GM12878 (cell line): ENCODE measurements around the gene GPR68.

Source experiments
- ATF7 ChIP-seq: fragments of 450-650 bp; IDR thresholded peaks from 2 replicates; pipeline ENCODE4 v1.6.1; 2016; ENCODE audit warnings: low read depth, mild to moderate bottlenecking
- CHD2 ChIP-seq: IDR thresholded peaks from 2 replicates; pipeline ENCODE4 v1.6.1; 2011; ENCODE audit warnings: low read depth, low read length, improper control_type of control experiment, borderline replicate concordance
- CTCF ChIP-seq, 3 experiments: IDR thresholded peaks in 2 of 3; conservative IDR thresholded peaks in 1 of 3; 2 replicates each; pipeline ENCODE4 v1.5.1; 2011; ENCODE audit warnings: low read depth in 3 of 3, low read length in 3 of 3, mild to moderate bottlenecking in 3 of 3, control low read depth in 2 of 3, moderate library complexity in 2 of 3, inconsistent platforms in 1 of 3, mixed read lengths in 1 of 3; ENCODE audit not compliant: control insufficient read depth in 2 of 3, insufficient read depth in 1 of 3; ENCODE audit errors: extremely low read depth in 1 of 3
- GABPA ChIP-seq: IDR thresholded peaks from 2 replicates; pipeline ENCODE4 v1.6.1; 2014; ENCODE audit warnings: antibody characterized with exemption, low read depth, mild to moderate bottlenecking, inconsistent platforms
- MAX ChIP-seq: IDR thresholded peaks from 2 replicates; pipeline ENCODE4 v1.6.1; 2012; ENCODE audit warnings: low read depth, low read length, improper control_type of control experiment
- NR2C2 ChIP-seq: IDR thresholded peaks from 2 replicates; pipeline ENCODE4 v1.6.1; 2011; ENCODE audit warnings: borderline replicate concordance, low read depth; ENCODE audit not compliant: control insufficient read depth, insufficient read length
- PKNOX1 ChIP-seq: fragments of 450-650 bp; IDR thresholded peaks from 2 replicates; pipeline ENCODE4 v1.6.1; 2016; ENCODE audit warnings: mild to moderate bottlenecking
- POLR2AphosphoS5 ChIP-seq: IDR thresholded peaks from 2 replicates; pipeline ENCODE4 v1.6.1; 2011; ENCODE audit warnings: mild to moderate bottlenecking, low read length, inconsistent platforms
- SP1 ChIP-seq: IDR thresholded peaks from one replicate; pipeline ENCODE4 v1.6.1; 2011; ENCODE audit warnings: low read depth, low read length
- ZBTB11 ChIP-seq: fragments of 450-650 bp; formaldehyde crosslinking; IDR thresholded peaks from 2 replicates; pipeline ENCODE4 v1.5.0; 2022; ENCODE audit warnings: mild to moderate bottlenecking, missing genetic modification characterization

- TF ChIP-seq MAX: no peak
- TF ChIP-seq ZBTB11: no peak
- no peak for TF ChIP-seq NR2C2
- no peak for TF ChIP-seq POLR2AphosphoS5
- no peak for TF ChIP-seq SP1
- TF ChIP-seq CHD2: no peak
- TF ChIP-seq GABPA: no peak
- no peak for TF ChIP-seq ATF7
- no peak for TF ChIP-seq PKNOX1
- TF ChIP-seq CTCF (IDR thresholded peaks at IDR 0.05 in 2 of 3, conservative IDR thresholded peaks at IDR 0.05 in 1 of 3; ENCODE audit: control insufficient read depth in 2 of 3, extremely low read depth in 1 of 3, insufficient read depth in 1 of 3, low read depth in 3 of 3, low read length in 3 of 3): no peak
Measured at GRCh38 chr14:91232052-91232451, 12.5 kb downstream of the GPR68 start.
